Testis (tissue), 3 donors: ENCODE measurements around the gene ABHD6. TPM values are rescaled to one million over a fixed set of nuclear protein-coding genes. Genes with fewer than 3 reads are reported as not detected.

Experiments
- DNase-seq: peaks from one replicate; pipeline ENCODE4 v3.0.0-alpha.2; 2019
- H3K27ac ChIP-seq, 2 donors: fragments of 200-600 bp; sonication (generic); one replicate each; pipeline ENCODE4 v1.5.1; 2019
- H3K27me3 ChIP-seq: fragments of 200-600 bp; sonication (generic); one replicate; pipeline ENCODE4 v1.5.1; 2019
- H3K36me3 ChIP-seq: fragments of 200-600 bp; sonication (generic); one replicate; pipeline ENCODE4 v1.5.1; 2017; ENCODE audit warnings: low read depth; ENCODE audit errors: missing control alignments
- H3K4me1 ChIP-seq: fragments of 200-600 bp; sonication (generic); one replicate; pipeline ENCODE4 v1.5.1; 2019
- H3K4me3 ChIP-seq, 2 donors: fragments of 200-600 bp; sonication (generic); one replicate each; pipeline ENCODE4 v1.5.1; 2017 to 2019
- H3K9me3 ChIP-seq: fragments of 200-600 bp; sonication (generic); one replicate; pipeline ENCODE4 v1.5.1; 2017
- POLR2A ChIP-seq: fragments of 450-650 bp; IDR thresholded peaks from one replicate; pipeline ENCODE4 v1.6.1; 2017; ENCODE audit warnings: antibody characterized with exemption, mild to moderate bottlenecking, moderate library complexity
- WGBS, 2 donors: methylation state at CpG; one replicate each; pipeline ENCODE4 v1.1.5; 2018; 5-methylcytosine and 5-hydroxymethylcytosine counted together
- intact Hi-C: fragments of 100-400 bp; cut with DNase I; formaldehyde crosslinking; loops from one replicate; pipeline ENCODE4 v1.15.1; 2023; ENCODE audit warnings: low total_unique reads
- polyA plus RNA-seq: library from polyadenylated mRNA; stranded (reverse); fragments of 350-450 nt; fragmentation: Illumina TruSeq; extraction: RNeasy Lipid Tissue Mini Kit (QIAGEN cat#74804); gene quantifications from one replicate; pipeline ENCODE4 v1.2.3, GENCODE V29; 2014; ENCODE audit warnings: low read depth, low replicate concordance; ENCODE audit not compliant: insufficient read depth
- total RNA-seq, 2 donors: library from RNA; depleted of rRNA; stranded (reverse); fragments of >200 nt; gene quantifications; one replicate each; pipeline ENCODE4 v1.2.3, GENCODE V29; 2016
- TF ChIP-seq, protein P1 (sequence below), 3 experiments: fragments of 450-650 bp in 2 of 3; fragments of 200-600 bp in 1 of 3; sonication (generic) in 1 of 3; IDR thresholded peaks; one replicate each; pipeline ENCODE4 v1.5.1; 2016 to 2019; ENCODE audit warnings: antibody characterized with exemption in 3 of 3, mild to moderate bottlenecking in 2 of 3, moderate library complexity in 1 of 3

Gene ABHD6
- total and polyA plus RNA-seq, 3 donors from 2014 or later, result 11.7 to 17.8 (median 12.1) TPM

GRCh38 chr3:58231666-58232065, 5.9 kb upstream of the ABHD6 start:
- H3K9me3 ChIP-seq, result no peaks in the 10 kb centered on the region
- no peaks in the 10 kb centered on the region for H3K27me3 ChIP-seq
- 60 to 65% methylated on average over 2 of the region's 2 CpGs for WGBS, 2 donors
- no peaks in the 10 kb centered on the region for H3K36me3 ChIP-seq
- no peak for DNase-seq
- peaks cover 3% of the 10 kb centered on the region for H3K4me1 ChIP-seq
- intact Hi-C loops, result loop anchor here (10.0 kb wide), 1 partner anchor 63 kb away; no protein-coding TSS in a partner anchor
- TF ChIP-seq, protein P1, sequence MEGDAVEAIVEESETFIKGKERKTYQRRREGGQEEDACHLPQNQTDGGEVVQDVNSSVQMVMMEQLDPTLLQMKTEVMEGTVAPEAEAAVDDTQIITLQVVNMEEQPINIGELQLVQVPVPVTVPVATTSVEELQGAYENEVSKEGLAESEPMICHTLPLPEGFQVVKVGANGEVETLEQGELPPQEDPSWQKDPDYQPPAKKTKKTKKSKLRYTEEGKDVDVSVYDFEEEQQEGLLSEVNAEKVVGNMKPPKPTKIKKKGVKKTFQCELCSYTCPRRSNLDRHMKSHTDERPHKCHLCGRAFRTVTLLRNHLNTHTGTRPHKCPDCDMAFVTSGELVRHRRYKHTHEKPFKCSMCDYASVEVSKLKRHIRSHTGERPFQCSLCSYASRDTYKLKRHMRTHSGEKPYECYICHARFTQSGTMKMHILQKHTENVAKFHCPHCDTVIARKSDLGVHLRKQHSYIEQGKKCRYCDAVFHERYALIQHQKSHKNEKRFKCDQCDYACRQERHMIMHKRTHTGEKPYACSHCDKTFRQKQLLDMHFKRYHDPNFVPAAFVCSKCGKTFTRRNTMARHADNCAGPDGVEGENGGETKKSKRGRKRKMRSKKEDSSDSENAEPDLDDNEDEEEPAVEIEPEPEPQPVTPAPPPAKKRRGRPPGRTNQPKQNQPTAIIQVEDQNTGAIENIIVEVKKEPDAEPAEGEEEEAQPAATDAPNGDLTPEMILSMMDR (IDR thresholded peaks at IDR 0.05), result no peak
- TF ChIP-seq POLR2A, result no peak
- H3K27ac ChIP-seq, result no peak overlapping the region
- no peak overlapping the region for H3K4me3 ChIP-seq

GRCh38 chr3:58234516-58234931, 3.1 kb upstream of the ABHD6 start:
- no peak for TF ChIP-seq POLR2A
- TF ChIP-seq, protein P1 (IDR thresholded peaks at IDR 0.05), result no peak
- WGBS, 2 donors, result 58 to 62% methylated on average over 4 of the region's 4 CpGs
- intact Hi-C loops, result loop anchor here (10.0 kb wide), 1 partner anchor 60 kb away; no protein-coding TSS in a partner anchor
- H3K27ac ChIP-seq, result no peak overlapping the region
- H3K27me3 ChIP-seq, result no peaks in the 10 kb centered on the region
- H3K4me1 ChIP-seq, result peaks cover 11% of the 10 kb centered on the region
- DNase-seq, result no peak
- H3K36me3 ChIP-seq, result no peaks in the 10 kb centered on the region
- no peaks in the 10 kb centered on the region for H3K9me3 ChIP-seq
- no peak overlapping the region for H3K4me3 ChIP-seq

DNA sequence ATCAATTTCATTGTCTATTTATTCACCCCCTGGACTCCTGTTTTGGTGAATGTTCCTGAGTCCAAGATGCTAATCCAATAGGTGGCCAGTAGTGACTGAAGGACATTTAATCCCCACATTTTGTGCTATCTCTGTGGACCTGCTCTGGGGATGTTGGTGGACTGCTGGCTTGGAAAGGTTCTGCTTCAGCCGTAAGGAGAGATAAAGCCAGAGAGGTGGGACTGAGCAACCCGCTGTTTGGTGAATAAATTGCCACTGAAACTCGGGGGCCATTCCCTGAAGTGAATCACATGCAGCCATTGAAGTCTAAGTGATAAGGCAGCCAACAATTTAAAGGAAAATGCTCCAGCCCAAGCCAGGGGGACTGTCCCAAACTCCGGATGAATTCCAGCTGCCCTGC, 1.6 kb upstream of the ABHD6 start:
- Histone ChIP-seq H3K27ac (no peak overlapping the region), H3K36me3 (no peaks in the 10 kb centered on the region), H3K4me1 (peaks cover 11% of the 10 kb centered on the region), H3K9me3 (no peaks in the 10 kb centered on the region), H3K4me3 (no peak overlapping the region), H3K27me3 (no peaks in the 10 kb centered on the region)
- no peak for TF ChIP-seq POLR2A
- TF ChIP-seq, protein P1 (IDR thresholded peaks at IDR 0.05), result no peak
- intact Hi-C loops, result loop anchor here (10.0 kb wide), 1 partner anchor 59 kb away; no protein-coding TSS in a partner anchor
- DNase-seq, result no peak
- WGBS, 2 donors, result 51 to 52% methylated on average over 4 of the region's 4 CpGs

DNA sequence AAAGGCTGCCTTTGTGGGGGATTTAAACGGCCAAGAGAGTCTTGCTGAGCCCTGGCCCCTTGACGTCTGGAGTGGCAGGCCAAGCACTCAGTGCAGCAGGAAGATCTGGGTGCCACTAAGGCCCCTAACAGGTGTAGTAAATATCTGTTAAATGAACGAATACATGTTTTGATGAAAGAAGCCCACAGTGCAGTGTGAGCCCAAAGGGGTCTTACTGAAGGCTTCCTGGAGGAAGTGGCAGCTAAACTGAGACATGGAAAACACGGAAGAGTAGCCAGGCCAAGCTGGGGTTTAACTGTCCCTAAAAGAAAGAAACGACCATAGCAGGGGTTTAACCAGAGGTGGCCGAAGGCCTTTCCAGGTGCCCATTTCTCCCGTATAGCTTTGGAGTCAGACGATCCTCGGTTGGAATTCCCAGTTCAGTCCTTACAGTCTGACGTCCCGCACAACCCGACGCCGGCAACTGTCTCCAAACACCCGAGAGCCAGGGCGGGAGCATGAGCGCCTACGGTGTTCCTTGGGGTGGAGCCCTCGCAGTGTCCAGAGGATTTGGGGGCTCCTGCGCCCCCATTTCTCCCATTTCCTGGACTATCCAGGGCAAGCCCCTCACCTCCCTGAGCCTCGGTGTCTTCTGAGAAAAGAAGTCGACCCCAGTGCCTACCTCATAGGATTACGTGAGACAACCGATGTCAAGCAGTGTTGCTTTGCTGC, 910 bp upstream of the ABHD6 start:
- DNase-seq, result peak; percentile 26
- no peaks in the 10 kb centered on the region for H3K36me3 ChIP-seq
- no peaks in the 10 kb centered on the region for H3K9me3 ChIP-seq
- 12 to 14% methylated on average over 16 to 24 of the region's 24 CpGs for WGBS, 2 donors
- peak overlapping the region in 1 of 2 donors; percentile 87 for H3K27ac ChIP-seq
- H3K4me1 ChIP-seq, result peaks cover 14% of the 10 kb centered on the region
- peak overlapping the region; percentile 77 to 88 for H3K4me3 ChIP-seq
- no peaks in the 10 kb centered on the region for H3K27me3 ChIP-seq
- intact Hi-C loops, result loop anchor here (10.0 kb wide), 1 partner anchor 58 kb away; no protein-coding TSS in a partner anchor
- TF ChIP-seq, protein P1 (IDR thresholded peaks at IDR 0.05), result no peak
